ENCODE data around the gene NTSR2.

GRCh38 chr2:11631462-11631861, 38.5 kb downstream of the NTSR2 start:
- TF ChIP-seq POLR2AphosphoS5 (IDR thresholded peaks at IDR 0.05) (no peak), CTCF (IDR thresholded peaks at IDR 0.05) (no peak), POLR2A (IDR thresholded peaks at IDR 0.05) (no peak), EP300 (IDR thresholded peaks at IDR 0.05) (no peak)
